MCF 10A (cell line): ENCODE measurements around the gene NRARP. TPM values are rescaled to one million over a fixed set of nuclear protein-coding genes. Genes with fewer than 3 reads are reported as not detected.

Source experiments
- BruUV-seq: library from RNA; stranded (reverse); fragments of 400-500 nt; replicated peaks from 2 replicates; lab custom pipeline; 2021; lab: Mats Ljungman, UMichigan
- CTCF ChIA-PET: fragments of 300-600 bp; sonication (Branson Sonifier 250); formaldehyde crosslinking; extraction: SDS; loops from one replicate; lab custom pipeline; 2021; ENCODE audit warnings: antibody characterized with exemption, inconsistent platforms; lab: Yijun Ruan, JAX
- POLR2A ChIA-PET: fragments of 300-600, 350-650 bp; sonication (Branson Sonifier 250); formaldehyde crosslinking; extraction: SDS; loops from one replicate; lab custom pipeline; 2020; ENCODE audit warnings: antibody characterized with exemption, inconsistent platforms; lab: Yijun Ruan, JAX
- DNase-seq: peaks from one replicate; pipeline ENCODE4 v3.0.0-alpha.2; 2018; ENCODE audit not compliant: unreplicated experiment
- H3K27ac Mint-ChIP-seq: one replicate; pipeline ENCODE4 v1.8.0; 2022; ENCODE audit warnings: mild to moderate bottlenecking, low read depth, mixed read lengths; ENCODE audit not compliant: unreplicated experiment
- H3K27me3 Mint-ChIP-seq: one replicate; pipeline ENCODE4 v1.8.0; 2022; ENCODE audit warnings: mixed read lengths; ENCODE audit not compliant: insufficient read depth, unreplicated experiment
- H3K36me3 Mint-ChIP-seq: one replicate; pipeline ENCODE4 v1.8.0; 2022; ENCODE audit warnings: mild to moderate bottlenecking, moderate library complexity, mixed read lengths; ENCODE audit not compliant: insufficient read depth, unreplicated experiment
- H3K4me1 Mint-ChIP-seq: one replicate; pipeline ENCODE4 v1.8.0; 2022; ENCODE audit warnings: mixed read lengths; ENCODE audit not compliant: insufficient read depth, unreplicated experiment
- H3K4me3 Mint-ChIP-seq: one replicate; pipeline ENCODE4 v1.8.0; 2022; ENCODE audit warnings: mild to moderate bottlenecking, moderate library complexity, mixed read lengths; ENCODE audit not compliant: unreplicated experiment
- H3K9me3 Mint-ChIP-seq: one replicate; pipeline ENCODE4 v1.8.0; 2022; ENCODE audit warnings: mixed read lengths; ENCODE audit not compliant: unreplicated experiment
- intact Hi-C: fragments of 100-400 bp; cut with micrococcal nuclease; formaldehyde crosslinking; loops from 2 replicates; pipeline ENCODE4 v1.14.1; 2022
- total RNA-seq: library from RNA; stranded (reverse); gene quantifications from 2 replicates; pipeline ENCODE4 v1.2.3, GENCODE V29; 2022
- TF ChIP-seq, protein P1 (sequence below): fragments of 200-600 bp; IDR thresholded peaks from one replicate; pipeline ENCODE4 v1.8.0; 2022; ENCODE audit warnings: antibody characterized with exemption, mild to moderate bottlenecking; ENCODE audit not compliant: unreplicated experiment

The NRARP gene
- total RNA-seq, 1 experiment from 2014 or later = 1.4 TPM

DNA sequence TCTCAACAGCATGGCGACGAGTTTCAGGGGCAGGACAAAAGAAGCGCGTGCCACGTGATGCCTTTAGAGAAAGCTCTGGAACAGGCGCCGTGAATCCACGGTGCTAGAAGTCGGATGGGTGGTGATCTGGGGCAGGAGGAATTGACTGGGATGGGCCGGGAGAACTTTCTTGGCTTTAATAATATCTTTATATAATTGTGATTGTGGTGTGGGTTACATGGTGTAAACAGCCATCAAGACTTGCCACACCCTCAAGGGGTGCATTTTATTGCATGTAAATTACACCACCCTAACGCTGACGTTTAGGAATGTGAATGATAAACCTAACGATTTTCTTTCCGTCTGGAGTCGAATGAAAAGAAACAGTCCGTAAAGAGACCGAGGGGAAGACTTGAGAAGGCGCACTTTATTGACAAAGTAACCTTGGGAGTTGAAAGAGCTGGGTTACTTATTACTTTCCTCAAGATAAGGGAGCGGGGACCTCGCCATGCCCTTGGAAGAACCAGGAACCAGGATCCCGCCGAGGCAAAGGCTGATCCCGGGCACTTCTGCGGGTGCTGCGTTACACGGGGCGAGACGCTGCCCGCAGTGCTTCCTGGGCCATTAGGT lies 8.5 kb downstream of the NRARP start:
- H3K27ac Mint-ChIP-seq = no peak overlapping the region
- TF ChIP-seq, protein P1, sequence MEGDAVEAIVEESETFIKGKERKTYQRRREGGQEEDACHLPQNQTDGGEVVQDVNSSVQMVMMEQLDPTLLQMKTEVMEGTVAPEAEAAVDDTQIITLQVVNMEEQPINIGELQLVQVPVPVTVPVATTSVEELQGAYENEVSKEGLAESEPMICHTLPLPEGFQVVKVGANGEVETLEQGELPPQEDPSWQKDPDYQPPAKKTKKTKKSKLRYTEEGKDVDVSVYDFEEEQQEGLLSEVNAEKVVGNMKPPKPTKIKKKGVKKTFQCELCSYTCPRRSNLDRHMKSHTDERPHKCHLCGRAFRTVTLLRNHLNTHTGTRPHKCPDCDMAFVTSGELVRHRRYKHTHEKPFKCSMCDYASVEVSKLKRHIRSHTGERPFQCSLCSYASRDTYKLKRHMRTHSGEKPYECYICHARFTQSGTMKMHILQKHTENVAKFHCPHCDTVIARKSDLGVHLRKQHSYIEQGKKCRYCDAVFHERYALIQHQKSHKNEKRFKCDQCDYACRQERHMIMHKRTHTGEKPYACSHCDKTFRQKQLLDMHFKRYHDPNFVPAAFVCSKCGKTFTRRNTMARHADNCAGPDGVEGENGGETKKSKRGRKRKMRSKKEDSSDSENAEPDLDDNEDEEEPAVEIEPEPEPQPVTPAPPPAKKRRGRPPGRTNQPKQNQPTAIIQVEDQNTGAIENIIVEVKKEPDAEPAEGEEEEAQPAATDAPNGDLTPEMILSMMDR = no peak
- H3K9me3 Mint-ChIP-seq = no peaks in the 10 kb centered on the region
- H3K4me3 Mint-ChIP-seq = no peak overlapping the region
- POLR2A ChIA-PET = interaction anchor here (1.8 kb wide), 1 partner anchor 16 kb away, joined by 7 read pairs; the partner anchor contains the start of gene TOR4A
- intact Hi-C loops = loop anchor here (2.0 kb wide), 1 partner anchor 151 kb away; no protein-coding TSS in a partner anchor
- no peaks in the 10 kb centered on the region for H3K4me1 Mint-ChIP-seq
- H3K36me3 Mint-ChIP-seq = no peaks in the 10 kb centered on the region
- no TSS peak for BruUV-seq
- CTCF ChIA-PET = interaction anchor here (0.8 kb wide), 1 partner anchor 16 kb away, joined by 3 read pairs; the partner anchor contains the start of gene TOR4A
- H3K27me3 Mint-ChIP-seq = peaks cover 11% of the 10 kb centered on the region
- no peak for DNase-seq

DNA sequence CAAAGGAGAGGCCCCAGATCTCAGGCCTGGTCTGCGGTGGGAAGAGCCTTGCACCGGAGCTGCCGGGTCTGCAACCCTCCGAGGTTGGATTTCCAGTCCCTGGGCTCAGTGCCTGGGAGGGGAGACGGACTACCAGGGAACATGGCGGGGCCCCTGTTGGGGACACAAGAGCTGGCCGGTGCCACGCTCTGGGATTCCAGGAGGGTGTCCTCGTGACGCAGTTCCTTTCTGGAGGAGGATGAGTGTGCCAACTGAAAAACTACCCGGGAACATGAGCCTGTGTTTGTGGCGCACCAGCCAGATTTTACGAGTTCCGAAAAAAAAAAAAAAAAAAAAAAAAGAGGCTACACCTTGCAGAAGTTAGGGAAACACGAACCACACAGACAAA lies 9.0 kb downstream of the NRARP start:
- H3K4me3 Mint-ChIP-seq = no peak overlapping the region
- POLR2A ChIA-PET = interaction anchor here (1.8 kb wide), 1 partner anchor 16 kb away, joined by 7 read pairs; the partner anchor contains the start of gene TOR4A
- H3K36me3 Mint-ChIP-seq = no peaks in the 10 kb centered on the region
- CTCF ChIA-PET = interaction anchor here (0.8 kb wide), 1 partner anchor 15 kb away, joined by 3 read pairs; the partner anchor contains the start of gene TOR4A
- no peaks in the 10 kb centered on the region for H3K4me1 Mint-ChIP-seq
- H3K27me3 Mint-ChIP-seq = peaks cover 11% of the 10 kb centered on the region
- H3K9me3 Mint-ChIP-seq = no peaks in the 10 kb centered on the region
- TF ChIP-seq, protein P1 = no peak
- H3K27ac Mint-ChIP-seq = no peak overlapping the region
- intact Hi-C loops = no loop called here
- no TSS peak for BruUV-seq
- DNase-seq = no peak

DNA sequence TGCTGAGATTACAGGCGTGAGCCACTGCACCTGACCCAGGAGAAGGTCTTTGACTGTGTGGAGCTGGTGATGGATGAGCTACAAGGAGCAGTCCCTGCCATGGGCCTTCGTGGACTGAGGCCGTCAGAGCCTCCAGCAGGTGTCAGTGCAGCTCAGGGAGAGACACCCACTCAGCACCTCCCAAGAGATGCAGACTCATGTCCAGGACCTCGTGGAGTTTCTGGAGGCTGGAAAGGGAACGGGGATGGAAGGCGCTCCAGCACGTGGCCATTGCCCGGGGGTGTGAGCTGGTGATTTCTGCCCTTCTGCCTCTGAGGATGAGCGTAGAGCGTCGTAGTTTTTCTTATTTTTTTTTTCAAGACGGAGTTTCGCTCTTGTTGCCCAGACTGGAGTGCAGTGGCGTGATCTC lies 15.1 kb downstream of the NRARP start:
- CTCF ChIA-PET = interaction anchor here (0.6 to 2.3 kb wide), 16 partner anchors 10 to 384 kb away, joined by 3 to 17 read pairs (median 4); partner anchors contain the start of gene TOR4A
- BruUV-seq = no TSS peak
- H3K36me3 Mint-ChIP-seq = peaks cover 13% of the 10 kb centered on the region
- no peak overlapping the region for H3K4me3 Mint-ChIP-seq
- TF ChIP-seq, protein P1 = peak; percentile 48
- POLR2A ChIA-PET = interaction anchor here (0.6 to 2.0 kb wide), 5 partner anchors 10 to 159 kb away, joined by 3 to 13 read pairs (median 3); partner anchors contain the start of genes EXD3, NOXA1 and TOR4A
- H3K27ac Mint-ChIP-seq = no peak overlapping the region
- intact Hi-C loops = loop anchor here (1.0 to 5.0 kb wide), 2 partner anchors 158 to 245 kb away; no protein-coding TSS in a partner anchor
- no peaks in the 10 kb centered on the region for H3K4me1 Mint-ChIP-seq
- peak; percentile 77 for DNase-seq
- no peaks in the 10 kb centered on the region for H3K9me3 Mint-ChIP-seq
- no peaks in the 10 kb centered on the region for H3K27me3 Mint-ChIP-seq

DNA sequence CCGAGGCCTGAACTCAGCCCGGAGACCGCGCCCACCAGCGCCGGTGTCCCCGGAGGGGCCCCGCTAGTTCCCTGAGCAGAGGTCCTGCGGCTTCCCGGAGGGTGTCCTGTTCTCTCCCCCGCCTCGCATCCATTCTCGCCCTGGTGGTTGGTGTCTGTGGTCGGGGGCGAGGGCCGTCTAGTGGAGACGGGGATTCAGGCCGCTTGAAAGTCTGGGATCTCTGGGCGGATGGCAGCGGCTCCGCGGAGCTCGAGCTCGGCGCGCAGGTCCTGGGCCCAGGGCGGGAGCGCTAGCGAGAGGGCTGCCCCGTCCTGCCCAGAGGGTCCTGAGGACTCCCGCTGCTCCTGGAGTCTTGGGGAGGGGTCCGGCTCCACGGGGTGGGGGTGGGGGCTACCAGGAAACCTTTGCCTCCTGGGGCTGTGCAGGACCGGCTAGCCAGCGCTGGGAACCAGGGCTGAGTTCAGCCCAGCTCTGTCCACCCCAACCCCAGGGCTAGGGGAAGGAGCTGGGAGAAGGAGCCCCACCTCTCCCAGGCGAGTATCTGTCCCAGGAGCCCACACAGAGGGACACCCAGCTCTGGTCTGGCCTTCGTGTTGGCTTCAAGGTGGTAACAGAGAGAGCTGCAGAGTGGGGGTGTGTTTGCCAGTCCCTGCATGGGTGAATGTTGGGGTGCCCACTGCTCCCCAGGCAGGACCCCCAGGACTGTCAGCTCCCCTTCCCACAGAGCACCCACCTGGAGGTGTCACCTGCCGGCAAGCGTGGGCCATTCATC lies 20.5 kb downstream of the NRARP start:
- intact Hi-C loops = no loop called here
- Mint-ChIP-seq H3K4me3 (no peak overlapping the region), H3K27ac (no peak overlapping the region), H3K4me1 (peaks cover 12% of the 10 kb centered on the region), H3K27me3 (no peaks in the 10 kb centered on the region), H3K9me3 (no peaks in the 10 kb centered on the region), H3K36me3 (peaks cover 13% of the 10 kb centered on the region)
- no TSS peak for BruUV-seq
- no peak for DNase-seq
- ChIA-PET POLR2A (no interaction called here), CTCF (interaction anchor here (1.2 kb wide), 1 partner anchor 164 kb away, joined by 3 read pairs; no protein-coding TSS in a partner anchor)
- TF ChIP-seq, protein P1 = no peak
